SK-N-SH (cell line): ENCODE measurements around the gene RNF214.
"Not testable (repeated sequence)": the region's sequence is repeated elsewhere in the genome, so short reads cannot be mapped to it uniquely, and the experiment has no call there.

ENCODE experiments used
- CTCF ChIP-seq: fragments of 200-600 bp; sonication (generic); IDR thresholded peaks from 2 replicates; pipeline ENCODE4 v1.6.1; 2017; ENCODE audit warnings: antibody characterized with exemption, mild to moderate bottlenecking, moderate library complexity
- USF1 ChIP-seq: IDR thresholded peaks from 2 replicates; pipeline ENCODE4 v1.4.0; 2012; ENCODE audit warnings: low read depth, borderline replicate concordance
- TF ChIP-seq, protein P1 (sequence below): IDR thresholded peaks from 2 replicates; pipeline ENCODE4; 2012

DNA sequence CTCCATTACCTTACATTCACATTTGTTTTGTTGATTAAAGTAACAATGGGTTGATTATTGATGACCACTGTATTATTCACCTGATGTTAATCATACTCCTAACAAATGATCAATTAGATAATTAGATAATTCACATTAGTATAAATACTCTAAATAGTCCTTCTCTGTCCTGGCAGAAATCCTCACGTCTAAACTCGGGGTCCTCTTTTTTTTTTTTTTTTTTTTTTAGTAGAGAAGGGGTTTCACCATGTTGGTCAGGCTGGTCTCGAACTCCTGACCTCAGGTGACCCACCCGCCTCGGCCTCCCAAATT, 94.7 kb downstream of the RNF214 start:
- TF ChIP-seq, protein P1, sequence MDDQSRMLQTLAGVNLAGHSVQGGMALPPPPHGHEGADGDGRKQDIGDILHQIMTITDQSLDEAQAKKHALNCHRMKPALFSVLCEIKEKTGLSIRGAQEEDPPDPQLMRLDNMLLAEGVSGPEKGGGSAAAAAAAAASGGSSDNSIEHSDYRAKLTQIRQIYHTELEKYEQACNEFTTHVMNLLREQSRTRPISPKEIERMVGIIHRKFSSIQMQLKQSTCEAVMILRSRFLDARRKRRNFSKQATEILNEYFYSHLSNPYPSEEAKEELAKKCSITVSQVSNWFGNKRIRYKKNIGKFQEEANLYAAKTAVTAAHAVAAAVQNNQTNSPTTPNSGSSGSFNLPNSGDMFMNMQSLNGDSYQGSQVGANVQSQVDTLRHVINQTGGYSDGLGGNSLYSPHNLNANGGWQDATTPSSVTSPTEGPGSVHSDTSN: not testable (repeated sequence)
- not testable (repeated sequence) for TF ChIP-seq USF1, CTCF
